Muscle layer of duodenum (tissue), 2 donors: ENCODE results near the gene ZNF547.
A peak's percentile ranks its signal among the peaks of the same experiment; 100 is the strongest.

Source experiments
- H3K27ac ChIP-seq: one replicate; pipeline ENCODE4 v1.7.0; 2013; ENCODE audit warnings: mild to moderate bottlenecking, low read length
- H3K27me3 ChIP-seq: one replicate; pipeline ENCODE4 v1.7.0; 2013; ENCODE audit warnings: low read depth, mild to moderate bottlenecking, control low read depth, low read length
- H3K36me3 ChIP-seq, 2 donors: one replicate each; pipeline ENCODE4 v1.7.0; 2013; ENCODE audit warnings: low read length in 2 of 2, control low read depth in 1 of 2, mild to moderate bottlenecking in 1 of 2; ENCODE audit not compliant: insufficient read depth in 2 of 2, control insufficient read depth in 1 of 2
- H3K4me1 ChIP-seq, 2 donors: one replicate each; pipeline ENCODE4 v1.7.0; 2013; ENCODE audit warnings: low read length in 2 of 2, mild to moderate bottlenecking in 2 of 2, control low read depth in 1 of 2, moderate library complexity in 1 of 2; ENCODE audit not compliant: insufficient read depth in 2 of 2, control insufficient read depth in 1 of 2
- H3K4me3 ChIP-seq, 2 donors: one replicate each; pipeline ENCODE4 v1.7.0; 2013; ENCODE audit warnings: low read length in 2 of 2, low read depth in 1 of 2, mild to moderate bottlenecking in 1 of 2
- H3K9me3 ChIP-seq, 2 donors: one replicate each; pipeline ENCODE4 v1.7.0; 2013; ENCODE audit warnings: low read length in 2 of 2, control low read depth in 1 of 2, mild to moderate bottlenecking in 1 of 2; ENCODE audit not compliant: control insufficient read depth in 1 of 2
- donor health status: healthy.

ZNF547 gene

DNA sequence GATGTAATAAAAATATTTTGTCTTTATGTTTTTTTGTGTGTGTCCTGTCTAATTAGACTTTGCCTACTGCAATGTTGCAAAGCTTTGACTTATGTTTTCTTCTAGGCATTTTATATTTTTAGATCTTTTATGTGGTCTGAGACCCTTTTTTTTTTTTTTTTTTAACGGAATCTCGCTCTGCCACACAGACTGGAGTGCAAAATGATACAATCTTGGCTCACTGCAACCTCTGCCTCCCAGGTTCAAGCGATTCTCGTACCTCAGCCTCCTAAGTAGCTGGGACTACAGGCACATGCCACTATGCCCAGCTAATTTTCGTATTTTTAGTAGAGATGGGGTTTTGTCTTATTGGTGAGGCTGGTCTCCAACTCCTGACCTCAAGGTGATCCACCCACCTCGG is 20.8 kb upstream of the ZNF547 start:
- Histone ChIP-seq H3K4me3 (no peak overlapping the region), H3K9me3 (no peaks in the 10 kb centered on the region), H3K4me1 (no peaks in the 10 kb centered on the region), H3K27ac (no peak overlapping the region), H3K27me3 (no peaks in the 10 kb centered on the region), H3K36me3 (no peaks in the 10 kb centered on the region)

DNA sequence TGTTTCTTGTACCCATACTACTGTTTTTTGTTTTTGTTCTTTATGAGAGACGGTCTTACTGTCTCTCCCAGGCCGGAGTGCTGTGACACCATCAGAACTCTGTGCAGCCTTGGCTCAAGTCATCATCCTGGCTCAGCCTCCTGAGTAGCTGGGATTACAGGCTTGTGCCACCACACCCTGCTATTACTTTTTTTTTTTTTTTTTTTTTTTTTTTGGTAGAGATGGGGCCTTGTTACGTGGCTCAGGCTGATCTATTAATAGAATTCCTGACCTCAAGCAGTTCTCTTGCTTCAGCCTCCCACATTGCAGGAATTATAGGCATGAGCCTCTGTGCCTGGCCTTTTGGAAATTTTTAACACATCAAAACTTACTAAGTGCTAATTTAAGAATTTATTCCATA is 15.2 kb upstream of the ZNF547 start:
- H3K27ac ChIP-seq, result no peak overlapping the region
- no peak overlapping the region for H3K4me3 ChIP-seq

GRCh38 chr19:57350877-57351805 is 12.2 kb upstream of the ZNF547 start, which contains the start of gene ZNF304:
Gene ZNF304 (plus strand): TSS chr19:57351271. CDS start chr19:57351665, 394 bp downstream.
- Histone ChIP-seq H3K27ac (peak within 1 kb of the TSS; percentile 86), H3K9me3 (peaks cover 18 to 39% of the 10 kb centered on the region in 2 donors), H3K36me3 (peaks cover 26 to 37% of the 10 kb centered on the region in 2 donors), H3K4me1 (peaks cover 11 to 24% of the 10 kb centered on the region in 2 donors), H3K4me3 (peak within 1 kb of the TSS; percentile 94), H3K27me3 (no peaks in the 10 kb centered on the region)

More for the DNA sequence above, 15.2 kb upstream of the ZNF547 start:
- H3K9me3 ChIP-seq, result peaks cover 8 to 9% of the 10 kb centered on the region in 2 donors
- H3K36me3 ChIP-seq, result peaks cover 3 to 7% of the 10 kb centered on the region in 2 donors
- peaks cover 11 to 21% of the 10 kb centered on the region in 2 donors for H3K4me1 ChIP-seq
- no peaks in the 10 kb centered on the region for H3K27me3 ChIP-seq

DNA sequence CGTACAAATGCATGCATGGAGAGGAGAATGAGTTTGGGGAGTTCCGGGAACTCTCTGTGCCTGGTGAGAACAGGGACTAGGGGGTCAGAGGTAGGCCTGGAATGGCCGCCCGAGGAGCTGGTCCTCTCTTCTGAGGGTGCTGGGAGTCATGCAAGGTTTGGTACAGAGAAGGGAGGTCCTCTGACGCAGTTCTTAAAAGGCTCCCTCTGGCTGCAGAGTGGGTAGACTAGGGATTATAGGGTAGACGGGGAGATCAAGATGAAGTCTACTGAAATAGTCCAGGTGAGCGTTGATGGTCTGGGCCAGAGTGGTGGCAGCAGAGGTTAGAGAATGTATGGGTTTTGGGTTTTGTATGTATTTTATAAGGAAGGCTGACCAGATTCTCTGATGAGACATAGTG is 11.5 kb upstream of the ZNF547 start:
- Histone ChIP-seq H3K27me3 (no peaks in the 10 kb centered on the region), H3K27ac (peak overlapping the region; percentile 86), H3K36me3 (peaks cover 33 to 44% of the 10 kb centered on the region in 2 donors), H3K9me3 (peaks cover 22 to 46% of the 10 kb centered on the region in 2 donors), H3K4me1 (peaks cover 11 to 24% of the 10 kb centered on the region in 2 donors), H3K4me3 (peak overlapping the region; percentile 94)

DNA sequence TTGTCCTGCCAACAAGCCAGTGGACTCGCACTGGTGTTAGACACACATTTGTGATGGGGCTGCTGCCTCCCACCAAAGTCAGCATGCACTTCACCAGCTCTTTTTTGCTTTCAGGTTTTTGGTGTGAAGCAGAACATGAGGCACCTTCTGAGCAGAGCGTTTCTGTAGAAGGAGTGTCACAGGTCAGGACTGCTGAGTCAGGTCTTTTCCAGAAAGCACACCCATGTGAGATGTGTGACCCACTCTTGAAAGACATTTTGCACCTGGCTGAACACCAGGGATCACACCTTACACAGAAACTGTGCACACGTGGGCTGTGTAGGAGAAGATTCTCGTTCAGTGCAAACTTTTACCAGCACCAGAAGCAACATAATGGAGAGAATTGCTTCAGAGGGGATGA is 7.4 kb upstream of the ZNF547 start:
- Histone ChIP-seq H3K36me3 (peaks cover 43 to 67% of the 10 kb centered on the region in 2 donors), H3K27me3 (no peaks in the 10 kb centered on the region), H3K9me3 (peaks cover 40 to 72% of the 10 kb centered on the region in 2 donors), H3K4me1 (peaks cover 11 to 19% of the 10 kb centered on the region in 2 donors), H3K4me3 (peak overlapping the region in 1 of 2 donors; percentile 94), H3K27ac (no peak overlapping the region)

GRCh38 chr19:57357406-57357805 is 5.9 kb upstream of the ZNF547 start:
- Histone ChIP-seq H3K36me3 (peaks cover 43 to 67% of the 10 kb centered on the region in 2 donors), H3K4me1 (peaks cover 4 to 10% of the 10 kb centered on the region in 2 donors), H3K27ac (no peak overlapping the region), H3K27me3 (no peaks in the 10 kb centered on the region), H3K9me3 (peaks cover 39 to 71% of the 10 kb centered on the region in 2 donors), H3K4me3 (peak overlapping the region; percentile 2 to 94)

- Histone ChIP-seq H3K27me3 (no peaks in the 10 kb centered on the region), H3K4me3 (peak overlapping the region in 1 of 2 donors; percentile 94), H3K27ac (no peak overlapping the region), H3K9me3 (peaks cover 32 to 52% of the 10 kb centered on the region in 2 donors), H3K36me3 (peaks cover 36 to 49% of the 10 kb centered on the region in 2 donors), H3K4me1 (peaks cover 0 to 5% of the 10 kb centered on the region in 2 donors)
These were observed 4.1 kb upstream of the ZNF547 start for GRCh38 chr19:57359300-57359699.

DNA sequence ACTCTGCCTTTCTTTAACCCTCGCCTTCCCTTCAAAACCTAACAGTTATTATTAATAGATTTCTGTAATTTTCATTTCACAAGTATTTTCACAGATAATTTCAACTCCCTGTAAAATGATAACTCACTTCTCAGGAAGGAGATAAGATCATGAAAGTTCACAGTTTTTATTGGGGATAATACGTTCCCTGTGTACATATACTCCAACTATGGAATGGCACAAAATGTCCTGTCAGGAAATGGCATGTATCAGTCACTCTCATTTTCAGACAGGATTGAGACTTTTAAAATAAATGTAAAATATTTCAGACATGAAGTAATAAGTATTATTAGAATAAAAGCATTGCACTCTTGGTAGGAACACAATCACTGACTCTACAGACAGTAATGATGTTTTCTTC is 932 bp upstream of the ZNF547 start:
- Histone ChIP-seq H3K27me3 (no peaks in the 10 kb centered on the region), H3K4me1 (peaks cover 0 to 10% of the 10 kb centered on the region in 2 donors), H3K27ac (peak overlapping the region; percentile 92), H3K9me3 (peaks cover 13 to 21% of the 10 kb centered on the region in 2 donors), H3K36me3 (peaks cover 6 to 17% of the 10 kb centered on the region in 2 donors), H3K4me3 (peak overlapping the region; percentile 70 to 80)

GRCh38 chr19:57363688-57364181 is 384 bp downstream of the ZNF547 start:
- peaks cover under 1 to 8% of the 10 kb centered on the region in 2 donors for H3K9me3 ChIP-seq
- no peaks in the 10 kb centered on the region for H3K27me3 ChIP-seq
- H3K27ac ChIP-seq, result peak overlapping the region; percentile 63
- H3K4me3 ChIP-seq, result peak overlapping the region; percentile 70 to 80
- peaks cover 0 to 6% of the 10 kb centered on the region in 2 donors for H3K36me3 ChIP-seq
- peaks cover 0 to 10% of the 10 kb centered on the region in 2 donors for H3K4me1 ChIP-seq

DNA sequence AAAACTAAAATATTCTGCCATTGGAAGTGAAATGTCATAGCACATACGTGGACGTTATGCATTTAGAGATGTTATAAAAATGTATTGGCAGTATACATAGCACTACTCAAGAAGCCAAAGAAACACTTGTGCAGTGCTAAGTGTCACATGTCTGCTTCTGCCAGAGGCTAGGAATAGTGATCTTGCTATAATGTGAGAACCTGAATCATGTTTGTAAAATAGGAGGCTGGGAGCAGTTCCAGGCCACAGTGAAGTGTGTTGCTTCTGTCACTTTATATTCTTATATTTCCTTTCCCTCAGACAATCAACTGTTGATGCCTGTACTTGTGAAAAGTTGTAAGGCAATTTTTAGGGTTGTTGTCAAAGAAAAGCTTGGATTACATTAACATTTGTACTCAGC is 3.4 kb downstream of the ZNF547 start:
- peaks cover 2 to 5% of the 10 kb centered on the region in 2 donors for H3K36me3 ChIP-seq
- H3K9me3 ChIP-seq, result no peaks in the 10 kb centered on the region
- no peak overlapping the region for H3K27ac ChIP-seq
- H3K4me1 ChIP-seq, result peaks cover 0 to 10% of the 10 kb centered on the region in 2 donors
- H3K27me3 ChIP-seq, result no peaks in the 10 kb centered on the region
- no peak overlapping the region for H3K4me3 ChIP-seq

- Histone ChIP-seq H3K36me3 (peaks cover 25 to 72% of the 10 kb centered on the region in 2 donors), H3K9me3 (peaks cover 22 to 39% of the 10 kb centered on the region in 2 donors), H3K4me3 (peak overlapping the region in 1 of 2 donors; percentile 19), H3K4me1 (no peaks in the 10 kb centered on the region), H3K27ac (no peak overlapping the region), H3K27me3 (no peaks in the 10 kb centered on the region)
These were observed 10.8 kb downstream of the ZNF547 start for GRCh38 chr19:57374179-57374578.
